ENCODE data around the gene HIGD2A. TPM values are rescaled to one million over a fixed set of nuclear protein-coding genes. Genes with fewer than 3 reads are reported as not detected.

Gene HIGD2A
- total and polyA plus RNA-seq, 4 donors, result 39.8 to 152 (median 134) TPM

DNA sequence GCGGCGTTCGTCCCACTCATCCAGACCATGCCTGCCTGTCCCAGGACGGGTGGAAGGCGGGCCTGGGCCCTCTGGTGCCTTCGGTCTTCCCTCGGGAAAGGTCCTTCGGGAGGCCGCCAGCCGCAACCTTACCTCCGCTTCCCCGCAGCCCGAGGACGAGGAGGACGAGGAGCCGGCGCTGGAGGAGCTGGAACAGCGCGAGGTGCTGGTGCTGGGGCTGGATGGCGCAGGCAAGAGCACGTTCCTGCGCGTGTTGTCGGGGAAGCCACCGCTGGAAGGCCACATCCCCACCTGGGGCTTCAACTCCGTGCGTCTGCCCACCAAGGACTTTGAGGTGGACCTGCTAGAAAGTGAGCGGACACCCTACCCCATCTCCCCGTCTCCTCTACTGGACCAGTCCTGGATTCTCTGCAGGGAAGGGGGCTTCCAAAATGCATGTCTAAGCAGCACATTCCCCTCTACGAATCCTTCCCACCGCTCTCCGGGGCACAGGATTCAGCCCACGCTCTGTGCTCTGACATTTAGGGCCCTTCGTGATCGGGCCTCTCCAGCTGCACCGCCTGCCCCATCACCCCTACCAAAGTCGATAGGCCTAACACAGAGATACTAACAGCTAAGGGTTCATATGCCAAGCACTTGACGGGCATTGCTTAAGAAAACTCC lies 22.2 kb upstream of the HIGD2A start:
- DNase-seq (ENCODE audit: low read depth in 4 of 6, low spot score in 6 of 6), result peak in 1 of 6 donors; percentile 32
- H3K36me3 ChIP-seq (ENCODE audit: control insufficient read depth, insufficient read depth, low read length), result peaks cover 45% of the 10 kb centered on the region
- no peaks in the 10 kb centered on the region for H3K27me3 ChIP-seq (ENCODE audit: control insufficient read depth, insufficient read depth, low read length)
- peaks cover 13% of the 10 kb centered on the region for H3K4me1 ChIP-seq (ENCODE audit: control insufficient read depth, insufficient read depth, low read length)
- no peak overlapping the region for H3K27ac ChIP-seq (ENCODE audit: low read depth, low read length)
- no peaks in the 10 kb centered on the region for H3K9me3 ChIP-seq (ENCODE audit: control insufficient read depth, insufficient read depth, low read length)
- WGBS (ENCODE audit: insufficient coverage), result 30% methylated on average over 38 of the region's 38 CpGs
- H3K4me3 ChIP-seq (ENCODE audit: low read depth, low read length), result peak overlapping the region; percentile 47

DNA sequence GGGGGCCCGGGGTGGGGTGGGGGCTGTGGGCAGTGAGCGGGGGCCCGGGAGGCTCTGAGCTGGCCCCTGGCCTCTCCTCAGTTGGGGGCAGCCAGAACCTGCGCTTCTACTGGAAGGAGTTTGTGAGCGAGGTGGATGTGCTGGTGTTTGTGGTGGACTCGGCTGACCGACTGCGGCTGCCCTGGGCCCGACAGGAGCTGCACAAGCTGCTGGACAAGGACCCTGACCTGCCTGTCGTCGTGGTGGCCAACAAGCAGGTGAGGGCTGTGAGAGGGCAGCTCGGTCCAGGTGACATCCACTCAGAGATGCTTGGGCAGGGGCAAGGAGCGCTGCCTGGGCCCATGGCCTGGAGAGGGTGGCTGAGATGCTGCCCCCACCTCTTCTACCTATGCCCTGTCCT lies 19.8 kb upstream of the HIGD2A start:
- no peak overlapping the region for H3K27ac ChIP-seq (ENCODE audit: low read depth, low read length)
- no peak for DNase-seq (ENCODE audit: low read depth in 4 of 6, low spot score in 6 of 6)
- peaks cover 59% of the 10 kb centered on the region for H3K36me3 ChIP-seq (ENCODE audit: control insufficient read depth, insufficient read depth, low read length)
- WGBS (ENCODE audit: insufficient coverage), result 98% methylated on average over 7 of the region's 13 CpGs
- no peak overlapping the region for H3K4me3 ChIP-seq (ENCODE audit: low read depth, low read length)
- peaks cover 13% of the 10 kb centered on the region for H3K4me1 ChIP-seq (ENCODE audit: control insufficient read depth, insufficient read depth, low read length)
- no peaks in the 10 kb centered on the region for H3K9me3 ChIP-seq (ENCODE audit: control insufficient read depth, insufficient read depth, low read length)
- no peaks in the 10 kb centered on the region for H3K27me3 ChIP-seq (ENCODE audit: control insufficient read depth, insufficient read depth, low read length)

DNA sequence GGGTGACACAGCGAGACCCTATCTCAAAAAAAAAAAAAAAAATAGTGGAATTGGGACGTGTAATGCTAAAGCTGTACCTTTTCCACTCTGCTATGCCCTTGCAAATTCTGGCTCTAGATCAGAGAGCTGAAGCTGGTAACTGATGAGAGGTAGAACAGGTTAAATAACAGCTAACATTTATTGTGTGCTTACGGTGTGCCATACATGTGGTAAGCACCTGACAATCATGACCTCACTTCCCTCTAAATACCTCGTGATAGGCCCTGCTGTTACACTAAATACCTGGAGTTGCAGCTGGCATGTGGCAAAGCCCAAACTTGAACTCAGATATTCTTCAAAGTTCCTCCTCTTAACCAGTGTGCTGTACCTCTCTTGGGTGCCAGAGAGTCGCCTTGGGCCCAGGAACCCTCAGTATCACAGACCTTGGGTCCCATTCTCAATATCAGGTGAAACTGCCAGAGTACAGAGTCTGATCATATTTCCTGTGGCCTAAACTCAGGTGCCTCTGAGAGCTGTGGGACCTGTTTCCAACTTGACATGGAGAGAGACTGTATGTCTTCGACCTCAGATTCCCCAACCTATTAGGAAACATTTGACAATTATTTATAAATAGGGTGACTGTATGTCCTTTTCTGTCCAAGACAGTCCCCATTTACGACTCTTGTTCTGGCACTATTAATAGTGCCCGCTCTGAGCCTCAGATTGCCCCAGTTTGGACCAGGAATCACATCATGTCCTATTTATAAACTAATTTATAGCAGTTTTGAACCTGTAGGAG lies 18.4 kb upstream of the HIGD2A start:
- Histone ChIP-seq H3K4me1 (ENCODE audit: control insufficient read depth, insufficient read depth, low read length) (peaks cover 8% of the 10 kb centered on the region), H3K27ac (ENCODE audit: low read depth, low read length) (no peak overlapping the region), H3K27me3 (ENCODE audit: control insufficient read depth, insufficient read depth, low read length) (no peaks in the 10 kb centered on the region), H3K9me3 (ENCODE audit: control insufficient read depth, insufficient read depth, low read length) (no peaks in the 10 kb centered on the region), H3K36me3 (ENCODE audit: control insufficient read depth, insufficient read depth, low read length) (peaks cover 59% of the 10 kb centered on the region), H3K4me3 (ENCODE audit: low read depth, low read length) (no peak overlapping the region)
- 91% methylated on average over 3 of the region's 8 CpGs for WGBS (ENCODE audit: insufficient coverage)
- no peak for DNase-seq (ENCODE audit: low read depth in 4 of 6, low spot score in 6 of 6)

DNA sequence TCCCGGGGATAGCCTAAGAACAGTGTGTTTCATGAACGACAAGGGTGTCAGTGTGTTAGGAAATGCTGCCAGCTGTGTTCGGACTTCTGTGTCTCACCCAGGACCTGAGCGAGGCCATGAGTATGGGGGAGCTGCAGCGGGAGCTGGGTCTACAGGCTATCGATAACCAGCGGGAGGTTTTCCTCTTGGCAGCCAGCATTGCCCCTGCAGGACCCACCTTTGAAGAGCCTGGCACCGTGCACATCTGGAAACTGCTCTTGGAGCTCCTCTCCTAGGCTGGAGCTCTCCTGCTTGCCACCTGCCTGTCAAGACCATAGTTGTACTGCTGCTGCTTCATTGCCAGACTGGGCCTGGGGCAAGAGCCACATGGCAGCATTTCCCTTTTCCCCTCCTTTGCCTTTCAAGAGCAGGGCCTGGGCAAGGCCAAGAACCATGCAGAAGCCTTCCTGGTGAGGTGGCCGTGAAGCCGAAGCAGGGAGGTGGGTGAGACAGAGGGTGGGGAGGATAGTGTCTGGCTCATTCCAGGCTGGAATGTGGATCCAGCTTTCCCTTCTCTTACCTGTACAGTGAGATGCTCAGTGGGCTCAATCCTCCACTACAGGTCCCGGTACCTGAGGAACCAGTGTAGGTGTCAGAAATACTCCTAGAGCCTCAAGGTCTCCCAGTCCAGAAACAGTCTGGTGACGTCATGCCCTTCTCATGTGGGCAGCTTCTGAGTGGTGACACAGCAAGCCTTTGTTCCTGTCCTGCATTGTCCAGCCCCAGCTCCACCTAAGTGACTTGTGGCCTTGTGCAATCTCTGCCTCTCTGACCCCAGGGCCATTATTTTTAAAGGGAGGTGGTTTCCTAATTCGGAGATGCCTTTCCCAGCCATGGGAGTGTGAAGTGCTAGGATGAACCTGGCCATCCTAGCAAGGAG lies 16.7 kb upstream of the HIGD2A start:
- no peaks in the 10 kb centered on the region for H3K9me3 ChIP-seq (ENCODE audit: control insufficient read depth, insufficient read depth, low read length)
- H3K27ac ChIP-seq (ENCODE audit: low read depth, low read length), result no peak overlapping the region
- no peaks in the 10 kb centered on the region for H3K4me1 ChIP-seq (ENCODE audit: control insufficient read depth, insufficient read depth, low read length)
- no peaks in the 10 kb centered on the region for H3K27me3 ChIP-seq (ENCODE audit: control insufficient read depth, insufficient read depth, low read length)
- WGBS (ENCODE audit: insufficient coverage), result 95% methylated on average over 13 of the region's 13 CpGs
- peaks cover 56% of the 10 kb centered on the region for H3K36me3 ChIP-seq (ENCODE audit: control insufficient read depth, insufficient read depth, low read length)
- no peak for DNase-seq (ENCODE audit: low read depth in 4 of 6, low spot score in 6 of 6)
- no peak overlapping the region for H3K4me3 ChIP-seq (ENCODE audit: low read depth, low read length)

DNA sequence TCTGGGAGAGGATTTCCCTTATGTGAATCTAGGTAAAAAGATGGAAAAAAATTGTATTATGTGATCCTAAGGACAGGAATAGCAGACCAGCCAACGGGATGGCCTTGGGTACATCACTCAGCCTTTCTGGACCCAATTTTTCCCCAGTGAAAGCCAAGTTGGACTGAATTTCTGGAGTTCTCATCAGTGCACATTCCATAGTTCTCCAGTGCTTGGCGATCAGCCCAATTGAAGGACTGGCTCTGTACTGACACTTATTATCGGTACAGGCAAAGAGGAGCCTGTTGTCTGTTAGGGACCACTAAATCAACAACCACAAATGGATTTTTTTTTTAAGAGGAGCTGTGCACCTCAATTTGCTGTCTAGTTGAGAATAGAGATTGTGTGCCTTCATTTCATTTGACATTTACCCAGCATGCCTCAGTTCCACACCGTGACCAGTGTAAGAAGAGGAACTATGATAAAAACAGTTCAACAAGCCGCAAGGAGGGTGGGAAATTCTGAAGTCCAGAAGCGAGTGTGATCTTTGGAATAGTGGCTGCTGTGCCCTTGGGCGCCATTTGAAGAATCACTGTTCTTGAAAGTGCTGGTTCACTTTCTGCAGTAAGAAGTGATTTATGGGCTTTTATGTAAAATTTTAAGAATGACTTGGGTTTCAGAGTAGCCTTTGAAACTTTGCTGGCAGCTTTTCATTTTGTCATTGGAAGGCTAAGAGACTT lies 15.3 kb upstream of the HIGD2A start:
- WGBS (ENCODE audit: insufficient coverage), result 83% methylated on average over 4 of the region's 7 CpGs
- Histone ChIP-seq H3K4me3 (ENCODE audit: low read depth, low read length) (no peak overlapping the region), H3K27ac (ENCODE audit: low read depth, low read length) (no peak overlapping the region), H3K36me3 (ENCODE audit: control insufficient read depth, insufficient read depth, low read length) (peaks cover 45% of the 10 kb centered on the region), H3K4me1 (ENCODE audit: control insufficient read depth, insufficient read depth, low read length) (no peaks in the 10 kb centered on the region), H3K27me3 (ENCODE audit: control insufficient read depth, insufficient read depth, low read length) (no peaks in the 10 kb centered on the region), H3K9me3 (ENCODE audit: control insufficient read depth, insufficient read depth, low read length) (no peaks in the 10 kb centered on the region)
- DNase-seq (ENCODE audit: low read depth in 4 of 6, low spot score in 6 of 6), result peak in 1 of 6 donors; percentile 11

- no peaks in the 10 kb centered on the region for H3K27me3 ChIP-seq (ENCODE audit: control insufficient read depth, insufficient read depth, low read length)
- H3K4me3 ChIP-seq (ENCODE audit: low read depth, low read length), result no peak overlapping the region
- DNase-seq (ENCODE audit: low read depth in 4 of 6, low spot score in 6 of 6), result no peak
- H3K27ac ChIP-seq (ENCODE audit: low read depth, low read length), result no peak overlapping the region
- WGBS (ENCODE audit: insufficient coverage), result 60% methylated on average over 2 of the region's 3 CpGs
- H3K36me3 ChIP-seq (ENCODE audit: control insufficient read depth, insufficient read depth, low read length), result peaks cover 43% of the 10 kb centered on the region
- H3K4me1 ChIP-seq (ENCODE audit: control insufficient read depth, insufficient read depth, low read length), result no peaks in the 10 kb centered on the region
- no peaks in the 10 kb centered on the region for H3K9me3 ChIP-seq (ENCODE audit: control insufficient read depth, insufficient read depth, low read length)
Measured at GRCh38 chr5:176379881-176380280, 8.7 kb upstream of the HIGD2A start.

GRCh38 chr5:176381423-176381822 lies 7.1 kb upstream of the HIGD2A start:
- H3K4me3 ChIP-seq (ENCODE audit: low read depth, low read length), result no peak overlapping the region
- peaks cover 48% of the 10 kb centered on the region for H3K36me3 ChIP-seq (ENCODE audit: control insufficient read depth, insufficient read depth, low read length)
- no peaks in the 10 kb centered on the region for H3K9me3 ChIP-seq (ENCODE audit: control insufficient read depth, insufficient read depth, low read length)
- 85% methylated on average over 3 of the region's 3 CpGs for WGBS (ENCODE audit: insufficient coverage)
- no peaks in the 10 kb centered on the region for H3K4me1 ChIP-seq (ENCODE audit: control insufficient read depth, insufficient read depth, low read length)
- no peaks in the 10 kb centered on the region for H3K27me3 ChIP-seq (ENCODE audit: control insufficient read depth, insufficient read depth, low read length)
- H3K27ac ChIP-seq (ENCODE audit: low read depth, low read length), result no peak overlapping the region
- peak in 1 of 6 donors; percentile 28 for DNase-seq (ENCODE audit: low read depth in 4 of 6, low spot score in 6 of 6)

DNA sequence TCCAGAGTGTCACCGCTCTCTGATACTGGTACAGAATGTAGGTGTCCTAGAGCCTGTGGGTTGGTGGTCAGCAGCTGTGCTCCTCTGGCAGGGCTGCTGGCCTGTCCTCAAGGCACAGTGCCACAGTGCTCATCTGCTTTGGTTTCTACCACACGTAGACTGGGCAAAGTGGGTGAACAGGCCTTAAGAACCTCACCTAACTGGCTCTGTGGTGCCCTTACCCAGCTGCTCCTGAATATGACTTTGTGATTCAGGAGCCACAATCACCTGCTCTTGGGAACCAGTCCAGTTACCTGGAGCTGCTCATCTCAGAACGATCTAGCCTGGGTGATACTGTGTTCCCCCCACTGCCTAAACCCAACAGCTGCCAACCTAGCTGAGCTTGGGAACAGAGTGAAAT lies 6.6 kb upstream of the HIGD2A start:
- Histone ChIP-seq H3K4me1 (ENCODE audit: control insufficient read depth, insufficient read depth, low read length) (no peaks in the 10 kb centered on the region), H3K27ac (ENCODE audit: low read depth, low read length) (no peak overlapping the region), H3K9me3 (ENCODE audit: control insufficient read depth, insufficient read depth, low read length) (no peaks in the 10 kb centered on the region), H3K27me3 (ENCODE audit: control insufficient read depth, insufficient read depth, low read length) (no peaks in the 10 kb centered on the region), H3K4me3 (ENCODE audit: low read depth, low read length) (no peak overlapping the region), H3K36me3 (ENCODE audit: control insufficient read depth, insufficient read depth, low read length) (peaks cover 48% of the 10 kb centered on the region)
- 100% methylated on average over 1 of the region's 3 CpGs for WGBS (ENCODE audit: insufficient coverage)
- DNase-seq (ENCODE audit: low read depth in 4 of 6, low spot score in 6 of 6), result no peak

GRCh38 chr5:176382721-176383120 lies 5.8 kb upstream of the HIGD2A start:
- Histone ChIP-seq H3K4me1 (ENCODE audit: control insufficient read depth, insufficient read depth, low read length) (peaks cover 4% of the 10 kb centered on the region), H3K36me3 (ENCODE audit: control insufficient read depth, insufficient read depth, low read length) (peaks cover 47% of the 10 kb centered on the region), H3K9me3 (ENCODE audit: control insufficient read depth, insufficient read depth, low read length) (no peaks in the 10 kb centered on the region), H3K27me3 (ENCODE audit: control insufficient read depth, insufficient read depth, low read length) (no peaks in the 10 kb centered on the region), H3K27ac (ENCODE audit: low read depth, low read length) (no peak overlapping the region), H3K4me3 (ENCODE audit: low read depth, low read length) (no peak overlapping the region)
- DNase-seq (ENCODE audit: low read depth in 4 of 6, low spot score in 6 of 6), result no peak
- WGBS (ENCODE audit: insufficient coverage), result 100% methylated on average over 2 of the region's 3 CpGs
